IMR-90 (cell line): ENCODE results near the gene PSMG4. TPM values are rescaled to one million over a fixed set of nuclear protein-coding genes. Genes with fewer than 3 reads are reported as not detected.

Experiments used
- ATAC-seq: fragments of 200-7000 bp; cut with Tn5 transposase; 2 replicates; pipeline ENCODE4 v1.9.1; 2020; ENCODE audit warnings: low read depth, mild to moderate bottlenecking, moderate library complexity
- BruUV-seq: library from RNA; stranded (reverse); fragments of 400-500 nt; replicated peaks from 2 replicates; lab custom pipeline; 2021; lab: Mats Ljungman, UMichigan
- CTCF ChIA-PET: fragments of 300-600 bp; formaldehyde crosslinking; extraction: SDS; loops from one replicate; lab custom pipeline; 2021; ENCODE audit warnings: antibody characterized with exemption; lab: Yijun Ruan, JAX
- POLR2A ChIA-PET: fragments of 300-600 bp; sonication (Branson Sonifier 250); formaldehyde crosslinking; loops from one replicate; lab custom pipeline; 2022; ENCODE audit warnings: antibody characterized with exemption; ENCODE audit not compliant: unreplicated experiment; lab: Charles Lee
- DNase-seq: peaks from one replicate; pipeline ENCODE4 v3.0.0; 2013
- H2AFZ ChIP-seq: replicated peaks from 2 replicates; pipeline ENCODE3; 2013; ENCODE audit warnings: low read length, mild to moderate bottlenecking; ENCODE audit not compliant: poor library complexity
- H2AK5ac ChIP-seq: 2 replicates; pipeline ENCODE4 v1.6.1; 2013; ENCODE audit warnings: low read depth, low read length, inconsistent platforms
- H2AK9ac ChIP-seq: replicated peaks from 2 replicates; pipeline ENCODE3; 2013; ENCODE audit warnings: mild to moderate bottlenecking, low read depth, low read length, moderate library complexity; ENCODE audit not compliant: poor library complexity
- H2BK120ac ChIP-seq: 2 replicates; pipeline ENCODE4 v1.6.1; 2013; ENCODE audit warnings: low read depth, low read length, inconsistent platforms
- H2BK15ac ChIP-seq: 3 replicates; pipeline ENCODE4 v1.6.1; 2013; ENCODE audit warnings: low read depth, low read length, inconsistent platforms
- H2BK20ac ChIP-seq: 2 replicates; pipeline ENCODE4 v1.6.1; 2013; ENCODE audit warnings: low read depth, mild to moderate bottlenecking, inconsistent platforms, low read length, moderate library complexity
- H2BK5ac ChIP-seq: 2 replicates; pipeline ENCODE4 v1.6.1; 2013; ENCODE audit warnings: mild to moderate bottlenecking, low read depth, low read length, inconsistent platforms; ENCODE audit not compliant: poor library complexity, severe bottlenecking
- H3K14ac ChIP-seq: replicated peaks from 2 replicates; pipeline ENCODE4 v1.6.1; 2013; ENCODE audit warnings: low read depth, low read length, inconsistent platforms
- H3K18ac ChIP-seq: 2 replicates; pipeline ENCODE4 v1.6.1; 2013; ENCODE audit warnings: low read depth, low read length, control low read depth
- H3K23ac ChIP-seq: 2 replicates; pipeline ENCODE4 v1.6.1; 2013; ENCODE audit warnings: low read depth, low read length, inconsistent platforms
- H3K27ac ChIP-seq: 2 replicates; pipeline ENCODE4 v1.5.1; 2013; ENCODE audit warnings: mild to moderate bottlenecking, control low read depth, low read length; ENCODE audit not compliant: insufficient read depth
- H3K27me3 ChIP-seq: 2 replicates; pipeline ENCODE4 v1.6.1; 2013; ENCODE audit warnings: low read length; ENCODE audit not compliant: control insufficient read depth, insufficient read depth
- H3K36me3 ChIP-seq: 2 replicates; pipeline ENCODE4 v1.6.1; 2013; ENCODE audit warnings: low read length, mixed read lengths; ENCODE audit not compliant: control insufficient read depth, insufficient read depth
- H3K4ac ChIP-seq: 2 replicates; pipeline ENCODE4 v1.6.1; 2013; ENCODE audit warnings: low read depth, low read length, inconsistent platforms
- H3K4me1 ChIP-seq: 2 replicates; pipeline ENCODE4 v1.6.1; 2013; ENCODE audit warnings: low read length, mixed read lengths; ENCODE audit not compliant: control insufficient read depth, insufficient read depth
- H3K4me2 ChIP-seq: 2 replicates; pipeline ENCODE4 v1.6.1; 2013; ENCODE audit warnings: low read depth, mild to moderate bottlenecking, control low read depth, low read length, moderate library complexity
- H3K4me3 ChIP-seq: 2 replicates; pipeline ENCODE4 v1.5.1; 2013; ENCODE audit warnings: low read depth, mild to moderate bottlenecking, control low read depth, low read length, moderate library complexity; ENCODE audit not compliant: insufficient read depth
- H3K56ac ChIP-seq: 2 replicates; pipeline ENCODE4 v1.6.1; 2013; ENCODE audit warnings: low read length, inconsistent platforms; ENCODE audit not compliant: insufficient read depth; ENCODE audit errors: extremely low read depth
- H3K79me1 ChIP-seq, 2 experiments: 2 replicates each; pipeline ENCODE4 v1.6.1; 2013; ENCODE audit warnings: low read length in 2 of 2, inconsistent platforms in 1 of 2, low read depth in 1 of 2
- H3K9ac ChIP-seq: 2 replicates; pipeline ENCODE4 v1.6.1; 2013; ENCODE audit warnings: low read depth, low read length, control low read depth
- H3K9me1 ChIP-seq: 2 replicates; pipeline ENCODE4 v1.6.1; 2013; ENCODE audit warnings: low read length, inconsistent platforms; ENCODE audit not compliant: insufficient read depth
- H3K9me3 ChIP-seq: 2 replicates; pipeline ENCODE4 v1.6.1; 2013; ENCODE audit warnings: low read length; ENCODE audit not compliant: control insufficient read depth, insufficient read depth
- H4K20me1 ChIP-seq: 2 replicates; pipeline ENCODE4 v1.6.1; 2013; ENCODE audit warnings: low read length, inconsistent platforms; ENCODE audit not compliant: insufficient read depth
- H4K5ac ChIP-seq: 2 replicates; pipeline ENCODE4 v1.6.1; 2013; ENCODE audit warnings: mild to moderate bottlenecking, low read depth, low read length, control low read depth
- H4K8ac ChIP-seq, 2 experiments: 2 replicates each; pipeline ENCODE4 v1.6.1; 2013; ENCODE audit warnings: low read depth in 2 of 2, low read length in 2 of 2, control low read depth in 1 of 2, inconsistent platforms in 1 of 2
- H4K91ac ChIP-seq: 2 replicates; pipeline ENCODE4 v1.6.1; 2013; ENCODE audit warnings: low read depth, low read length, inconsistent platforms; ENCODE audit not compliant: insufficient read depth
- CEBPB ChIP-seq: IDR thresholded peaks from 2 replicates; pipeline ENCODE4 v1.6.1; 2012; ENCODE audit warnings: low read depth, low read length, improper control_type of control experiment
- CHD1 ChIP-seq: IDR thresholded peaks from 2 replicates; pipeline ENCODE4 v1.6.1; 2012; ENCODE audit warnings: low read depth, low read length, improper control_type of control experiment
- RAD21 ChIP-seq: IDR thresholded peaks from 2 replicates; pipeline ENCODE4 v1.6.1; 2012; ENCODE audit warnings: low read length, improper control_type of control experiment
- RCOR1 ChIP-seq: IDR thresholded peaks from 2 replicates; pipeline ENCODE4 v1.6.1; 2012; ENCODE audit warnings: mild to moderate bottlenecking, low read length, improper control_type of control experiment; ENCODE audit not compliant: insufficient replicate concordance
- USF2 ChIP-seq: fragments of 150-350 bp; IDR thresholded peaks from 2 replicates; pipeline ENCODE4 v1.6.1; 2017; ENCODE audit warnings: mild to moderate bottlenecking, antibody characterized with exemption, low read length, low read depth
- WGBS, 2 experiments: methylation state at CpG; one replicate each; pipeline versions ENCODE4 v1.1.5 to v1.1.7; 2013; ENCODE audit warnings: missing lambda C conversion rate in 2 of 2; ENCODE audit not compliant: insufficient read length in 1 of 2; ENCODE audit errors: extremely low coverage in 2 of 2; 5-methylcytosine and 5-hydroxymethylcytosine counted together
- dilution Hi-C: fragments of 300-500 bp; cut with HindIII; formaldehyde crosslinking; loops from one replicate; pipeline ENCODE4 v1.14.3; 2018; ENCODE audit warnings: low sequenced_read_pairs; ENCODE audit not compliant: unreplicated experiment
- in situ Hi-C: fragments of 300-500 bp; cut with MboI; formaldehyde crosslinking; loops from 3 replicates; pipeline ENCODE4 v1.14.3; 2019; ENCODE audit warnings: low sequenced_read_pairs, inconsistent platforms, mixed read lengths
- intact Hi-C: fragments of 100-400 bp; cut with micrococcal nuclease; formaldehyde crosslinking; loops from 2 replicates; pipeline ENCODE4 v1.10.0; 2022
- polyA plus RNA-seq, 3 experiments: library from polyadenylated mRNA; depleted of rRNA; stranded (reverse); fragments of >200 nt; gene quantifications; 2 replicates each; pipeline ENCODE4 v1.2.3, GENCODE V29; 2012; ENCODE audit warnings: low replicate concordance in 1 of 3
- total RNA-seq: library from RNA; depleted of rRNA; stranded (reverse); fragments of >200 nt; gene quantifications from 2 replicates; pipeline ENCODE4 v1.2.3, GENCODE V29; 2012

Gene PSMG4
- total and polyA plus RNA-seq, 2 of the 4 experiments (the other 2 are of a cell fraction) = 5.6 to 13.4 TPM

- peak overlapping the region; percentile 79; the same call in 1 of the 2 replicates for H3K4me2 ChIP-seq
- H3K4me1 ChIP-seq = no peaks in the 10 kb centered on the region; the same call in 1 of the 2 replicates
- H3K4ac ChIP-seq = no peak overlapping the region
- peaks cover 2% of the 10 kb centered on the region; the same call in 1 of the 2 replicates for H3K9me3 ChIP-seq
- no peak overlapping the region for H4K5ac ChIP-seq
- peaks cover 0 to 4% of the 10 kb centered on the region in 2 experiments; a peak in 1 of 4 replicates for H3K79me1 ChIP-seq
- H3K4me3 ChIP-seq = no peak overlapping the region
- no peak overlapping the region for H3K18ac ChIP-seq
- H2AK9ac ChIP-seq = peak overlapping the region; percentile 42
- no peak overlapping the region for H3K27ac ChIP-seq
- no TSS peak for BruUV-seq
- 84% methylated on average over 8 of the region's 10 CpGs; no CpG with 5 or more reads in 1 of the 2 experiments for WGBS, 2 experiments
- dilution Hi-C loops (no loop called here), in situ Hi-C loops (no loop called here), intact Hi-C loops (no loop called here)
- H2BK5ac ChIP-seq = no peak overlapping the region
- ChIA-PET CTCF (no interaction called here), POLR2A (no interaction called here)
- H2AFZ ChIP-seq = no peak overlapping the region
- no peak for ATAC-seq
- no peak overlapping the region for H2BK120ac ChIP-seq
- TF ChIP-seq CEBPB (no peak), USF2 (no peak), RCOR1 (no peak), CHD1 (no peak), RAD21 (no peak)
- DNase-seq = no peak
- no peak overlapping the region for H3K56ac ChIP-seq
- H2AK5ac ChIP-seq = no peak overlapping the region
- no peak overlapping the region for H3K23ac ChIP-seq
- H3K14ac ChIP-seq = no peak overlapping the region
- H3K27me3 ChIP-seq = peaks cover 45% of the 10 kb centered on the region
- H4K8ac ChIP-seq = no peak overlapping the region
- no peaks in the 10 kb centered on the region for H3K36me3 ChIP-seq
- H3K9me1 ChIP-seq = peaks cover 7% of the 10 kb centered on the region; the same call in 1 of the 2 replicates
- H2BK15ac ChIP-seq = no peak overlapping the region
- H2BK20ac ChIP-seq = no peak overlapping the region
- H4K20me1 ChIP-seq = peaks cover 9% of the 10 kb centered on the region; the same call in 1 of the 2 replicates
- no peak overlapping the region for H3K9ac ChIP-seq
- no peak overlapping the region for H4K91ac ChIP-seq
These were observed 32.7 kb upstream of the PSMG4 start for GRCh38 chr6:3226042-3226441.
